ENCODE measurements around the gene LHX3. TPM values are rescaled to one million over a fixed set of nuclear protein-coding genes. Genes with fewer than 3 reads are reported as not detected.

LHX3 gene
- total RNA-seq, 1 experiment from 2014 or later: 0.22 TPM

DNA sequence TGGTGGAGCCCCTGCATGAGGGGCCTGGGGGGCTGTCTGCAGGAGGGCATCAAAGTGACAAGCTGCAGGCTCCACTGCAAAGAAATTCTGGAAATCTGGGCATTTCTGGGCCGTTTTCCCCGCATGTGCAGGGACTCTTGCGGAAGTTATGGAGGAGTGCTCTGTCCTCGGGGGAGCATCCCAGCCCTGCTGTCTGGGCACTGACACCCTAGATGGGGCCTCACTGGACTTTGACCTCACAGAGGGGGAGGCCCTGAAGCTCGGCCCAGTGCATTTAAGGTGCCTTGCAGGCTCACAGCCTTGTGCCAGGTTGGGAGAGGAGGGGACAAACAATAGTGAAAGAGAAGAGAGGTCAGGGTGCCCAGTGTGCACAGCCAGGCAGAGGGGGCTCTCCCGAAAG lies 35.4 kb downstream of the LHX3 start:
- Histone ChIP-seq H3K9me2 (ENCODE audit: insufficient read depth) (no peaks in the 10 kb centered on the region), H3F3A (ENCODE audit: insufficient read depth, low read depth) (peaks cover 4% of the 10 kb centered on the region; the same call in 1 of the 2 replicates), H4K20me1 (ENCODE audit: insufficient read depth) (no peaks in the 10 kb centered on the region), H2AFZ (no peak overlapping the region), H3K9me3 (ENCODE audit: insufficient read depth, low read depth) (no peaks in the 10 kb centered on the region), H3K4me2 (no peak overlapping the region), H3K79me2 (ENCODE audit: low read depth) (no peaks in the 10 kb centered on the region), H3K4me1 (replicated peaks; ENCODE audit: insufficient read depth) (peaks cover 14% of the 10 kb centered on the region), H3K27me3 (ENCODE audit: insufficient read depth, low read depth) (peaks cover 33% of the 10 kb centered on the region), H3K27ac (no peak overlapping the region), H3K4me3 (no peak overlapping the region), H3K36me3 (ENCODE audit: low read depth) (no peaks in the 10 kb centered on the region)
- POLR2A ChIA-PET (ENCODE audit: unreplicated experiment): no interaction called here
- CTCF ChIA-PET: no interaction called here
- no TSS peak for BruUV-seq (replicated peaks)
- no peak for TF ChIP-seq CTCF (conservative IDR thresholded peaks at IDR 0.05)
- TF ChIP-seq EZH2 (IDR thresholded peaks at IDR 0.05; ENCODE audit: low read depth): no peak
- no peak for DNase-seq
- intact Hi-C loops (cut with micrococcal nuclease; ENCODE audit: unreplicated experiment): no loop called here

- Histone ChIP-seq H2AFZ (no peak overlapping the region), H3K9me3 (ENCODE audit: insufficient read depth, low read depth) (peaks cover 3% of the 10 kb centered on the region; the same call in 1 of the 2 replicates), H3K4me1 (replicated peaks; ENCODE audit: insufficient read depth) (no peaks in the 10 kb centered on the region), H3K27ac (no peak overlapping the region), H3K27me3 (ENCODE audit: insufficient read depth, low read depth) (peaks cover 54% of the 10 kb centered on the region), H4K20me1 (ENCODE audit: insufficient read depth) (no peaks in the 10 kb centered on the region), H3K9me2 (ENCODE audit: insufficient read depth) (no peaks in the 10 kb centered on the region), H3K4me2 (no peak overlapping the region), H3K36me3 (ENCODE audit: low read depth) (no peaks in the 10 kb centered on the region), H3F3A (ENCODE audit: insufficient read depth, low read depth) (no peaks in the 10 kb centered on the region), H3K4me3 (no peak overlapping the region), H3K79me2 (ENCODE audit: low read depth) (no peaks in the 10 kb centered on the region)
- no peak for DNase-seq
- ChIA-PET CTCF (no interaction called here), POLR2A (ENCODE audit: unreplicated experiment) (no interaction called here)
- TF ChIP-seq CTCF (conservative IDR thresholded peaks at IDR 0.05): no peak
- TF ChIP-seq EZH2 (IDR thresholded peaks at IDR 0.05; ENCODE audit: low read depth): no peak
- BruUV-seq (replicated peaks): no TSS peak
- intact Hi-C loops (cut with micrococcal nuclease; ENCODE audit: unreplicated experiment): no loop called here
Measured at GRCh38 chr9:136163248-136163850, 41.6 kb downstream of the LHX3 start.

DNA sequence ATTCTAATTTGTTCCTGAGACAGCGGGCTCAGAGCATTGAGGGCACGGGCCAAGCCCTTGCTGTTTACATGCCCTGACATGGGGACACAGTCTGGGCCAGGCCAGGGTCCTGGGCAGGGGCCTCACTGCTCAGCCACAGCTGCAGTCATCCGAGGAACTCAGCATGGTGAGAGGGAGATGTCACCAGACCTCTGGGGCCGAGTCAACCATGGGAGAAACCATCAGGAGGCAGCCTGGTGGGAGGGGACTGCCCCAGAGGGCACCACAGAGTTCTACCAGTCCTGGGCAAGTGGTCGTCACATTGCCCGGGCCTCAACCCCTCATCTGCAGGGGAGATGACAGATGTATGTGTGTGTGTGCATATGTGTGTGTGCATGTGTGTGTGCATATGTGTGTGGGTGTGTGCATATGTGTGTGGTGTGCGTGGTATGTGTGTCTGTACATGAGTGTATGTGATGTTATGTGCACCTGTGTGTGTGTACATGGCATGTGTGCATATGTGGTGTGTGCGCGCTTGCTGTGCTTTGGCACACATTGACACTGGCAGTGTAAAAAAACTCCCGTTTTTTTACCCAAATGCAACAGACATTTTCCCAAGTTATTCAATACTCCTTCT lies 43.8 kb downstream of the LHX3 start:
- Histone ChIP-seq H3K36me3 (ENCODE audit: low read depth) (no peaks in the 10 kb centered on the region), H3K27me3 (ENCODE audit: insufficient read depth, low read depth) (peaks cover 64% of the 10 kb centered on the region), H3F3A (ENCODE audit: insufficient read depth, low read depth) (no peaks in the 10 kb centered on the region), H3K9me2 (ENCODE audit: insufficient read depth) (no peaks in the 10 kb centered on the region), H3K4me3 (no peak overlapping the region), H3K4me2 (no peak overlapping the region), H3K79me2 (ENCODE audit: low read depth) (no peaks in the 10 kb centered on the region), H2AFZ (no peak overlapping the region), H3K27ac (no peak overlapping the region), H3K9me3 (ENCODE audit: insufficient read depth, low read depth) (peaks cover 3% of the 10 kb centered on the region; the same call in 1 of the 2 replicates), H3K4me1 (replicated peaks; ENCODE audit: insufficient read depth) (no peaks in the 10 kb centered on the region), H4K20me1 (ENCODE audit: insufficient read depth) (no peaks in the 10 kb centered on the region)
- TF ChIP-seq CTCF (conservative IDR thresholded peaks at IDR 0.05): no peak
- TF ChIP-seq EZH2 (IDR thresholded peaks at IDR 0.05; ENCODE audit: low read depth): no peak
- CTCF ChIA-PET: no interaction called here
- no TSS peak for BruUV-seq (replicated peaks)
- DNase-seq: no peak
- POLR2A ChIA-PET (ENCODE audit: unreplicated experiment): no interaction called here
- intact Hi-C loops (cut with micrococcal nuclease; ENCODE audit: unreplicated experiment): no loop called here

All from PC-9 (cell line).